Liver (tissue), 9 donors: ENCODE results near the gene DRD1. TPM values are rescaled to one million over a fixed set of nuclear protein-coding genes. Genes with fewer than 3 reads are reported as not detected.

Source experiments
- DNase-seq: peaks from one replicate; pipeline ENCODE4 v3.0.0-alpha.2; 2017; ENCODE audit warnings: low spot score
- H3K27ac ChIP-seq, 2 donors: one replicate each; pipeline ENCODE4 v1.7.0; 2013; ENCODE audit warnings: inconsistent platforms in 2 of 2, low read length in 2 of 2, control low read depth in 1 of 2, low read depth in 1 of 2, mild to moderate bottlenecking in 1 of 2
- H3K27me3 ChIP-seq, 4 donors: one replicate each; pipeline versions ENCODE4 v1.6.1 to v1.7.0; 2013; ENCODE audit warnings: low read length in 3 of 4, inconsistent platforms in 1 of 4, mild to moderate bottlenecking in 1 of 4, moderate library complexity in 1 of 4; ENCODE audit not compliant: control insufficient read depth in 4 of 4, insufficient read depth in 4 of 4
- H3K36me3 ChIP-seq, 4 donors: one replicate each; pipeline versions ENCODE4 v1.6.1 to v1.7.0; 2013; ENCODE audit warnings: low read length in 3 of 4, mild to moderate bottlenecking in 3 of 4, low read depth in 1 of 4, moderate library complexity in 1 of 4; ENCODE audit not compliant: control insufficient read depth in 4 of 4, insufficient read depth in 3 of 4
- H3K4me1 ChIP-seq, 4 donors: one replicate each; pipeline versions ENCODE4 v1.6.1 to v1.7.0; 2013; ENCODE audit warnings: low read length in 3 of 4, mild to moderate bottlenecking in 3 of 4, moderate library complexity in 1 of 4; ENCODE audit not compliant: control insufficient read depth in 4 of 4, insufficient read depth in 4 of 4
- H3K4me3 ChIP-seq, 3 donors: one replicate each; pipeline versions ENCODE4 v1.6.1 to v1.7.0; 2013; ENCODE audit warnings: low read length in 3 of 3, control low read depth in 1 of 3, low read depth in 1 of 3, mild to moderate bottlenecking in 1 of 3
- H3K9ac ChIP-seq, 2 donors: one replicate each; pipeline ENCODE4 v1.7.0; 2013; ENCODE audit warnings: low read length in 2 of 2, mild to moderate bottlenecking in 2 of 2, moderate library complexity in 2 of 2, control low read depth in 1 of 2, low read depth in 1 of 2
- H3K9me3 ChIP-seq, 4 donors: one replicate each; pipeline versions ENCODE4 v1.6.1 to v1.7.0; 2013; ENCODE audit warnings: low read length in 3 of 4; ENCODE audit not compliant: control insufficient read depth in 4 of 4
- EGR1 ChIP-seq, 2 donors: IDR thresholded peaks; 2 replicates each; pipeline ENCODE4 v1.6.1; 2016 to 2018; ENCODE audit warnings: antibody characterized with exemption in 2 of 2, low read depth in 2 of 2
- FOXA1 ChIP-seq: IDR thresholded peaks from 2 replicates; pipeline ENCODE4 v1.6.1; 2016; ENCODE audit warnings: antibody characterized with exemption
- FOXA2 ChIP-seq: IDR thresholded peaks from 2 replicates; pipeline ENCODE4 v1.6.1; 2016; ENCODE audit warnings: antibody characterized with exemption
- GABPA ChIP-seq, 2 donors: IDR thresholded peaks in 1 of 2; conservative IDR thresholded peaks in 1 of 2; 2 replicates each; pipeline ENCODE4 v1.6.1; 2016; ENCODE audit warnings: antibody characterized with exemption in 2 of 2, mild to moderate bottlenecking in 1 of 2, moderate library complexity in 1 of 2
- HNF4A ChIP-seq, 2 donors: conservative IDR thresholded peaks; 2 replicates each; pipeline ENCODE4 v1.6.1; 2016; ENCODE audit warnings: antibody characterized with exemption in 2 of 2, mild to moderate bottlenecking in 2 of 2
- HNF4G ChIP-seq: IDR thresholded peaks from 2 replicates; pipeline ENCODE4 v1.6.1; 2016; ENCODE audit warnings: antibody characterized with exemption
- JUND ChIP-seq, 2 donors: IDR thresholded peaks; 2 replicates each; pipeline ENCODE4 v1.6.1; 2016; ENCODE audit warnings: antibody characterized with exemption in 2 of 2
- NR2F2 ChIP-seq: IDR thresholded peaks from 2 replicates; pipeline ENCODE4 v1.6.1; 2016; ENCODE audit warnings: antibody characterized with exemption
- RAD21 ChIP-seq, 2 donors: IDR thresholded peaks; 2 replicates each; pipeline ENCODE4 v1.6.1; 2016; ENCODE audit warnings: antibody characterized with exemption in 2 of 2, mild to moderate bottlenecking in 2 of 2
- RXRA ChIP-seq, 2 donors: IDR thresholded peaks; 2 replicates each; pipeline ENCODE4 v1.6.1; 2017 to 2018; ENCODE audit warnings: antibody characterized with exemption in 2 of 2, mild to moderate bottlenecking in 1 of 2
- SP1 ChIP-seq: IDR thresholded peaks from 2 replicates; pipeline ENCODE4 v1.6.1; 2018; ENCODE audit warnings: antibody characterized with exemption, mild to moderate bottlenecking
- TAF1 ChIP-seq: conservative IDR thresholded peaks from 2 replicates; pipeline ENCODE4 v1.6.1; 2016; ENCODE audit warnings: antibody characterized with exemption, mild to moderate bottlenecking
- YY1 ChIP-seq: IDR thresholded peaks from 2 replicates; pipeline ENCODE4 v1.6.1; 2016; ENCODE audit warnings: antibody characterized with exemption, mild to moderate bottlenecking
- polyA plus RNA-seq, 2 donors: library from polyadenylated mRNA; stranded (reverse) in 1 of 2; unstranded in 1 of 2; fragments of 200-250 nt in 1 of 2; fragments of >200 nt in 1 of 2; fragmentation: Nextera tagmentation in 1 of 2; extraction: Ambion mirVana in 1 of 2; gene quantifications; one replicate each; pipeline versions ENCODE4 v1.2.1 to v1.2.3, GENCODE V29; 2013 to 2015
- total RNA-seq, 2 donors: library from RNA; depleted of rRNA; stranded (reverse); fragments of >200 nt; gene quantifications; one replicate each; pipeline ENCODE4 v1.2.3, GENCODE V29; 2014
- TF ChIP-seq, protein P1 (sequence below): IDR thresholded peaks from 2 replicates; pipeline ENCODE4 v1.6.1; 2016; ENCODE audit warnings: antibody characterized with exemption
- TF ChIP-seq, protein P2 (sequence below): IDR thresholded peaks from 2 replicates; pipeline ENCODE4 v1.6.1; 2016; ENCODE audit warnings: antibody characterized with exemption
- TF ChIP-seq, protein P3 (sequence below): IDR thresholded peaks from 2 replicates; pipeline ENCODE4 v1.6.1; 2016; ENCODE audit warnings: antibody characterized with exemption, mild to moderate bottlenecking
- TF ChIP-seq, protein P4 (sequence below): IDR thresholded peaks from 2 replicates; pipeline ENCODE4 v1.6.1; 2016; ENCODE audit warnings: antibody characterized with exemption
- TF ChIP-seq, protein P5 (sequence below): fragments of 150-350 bp; IDR thresholded peaks from 2 replicates; pipeline ENCODE4 v1.5.1; 2017; ENCODE audit warnings: improper control_type of control experiment, low read depth, low read length; ENCODE audit not compliant: missing input control
- donor health status: healthy.
- donor health status: healthy.
- donor health status: healthy.
- donor health status: healthy.
- donor health status: healthy.

The DRD1 gene
- total and polyA plus RNA-seq, 4 donors = 0.05 to 0.17 TPM; not detected in 2

DNA sequence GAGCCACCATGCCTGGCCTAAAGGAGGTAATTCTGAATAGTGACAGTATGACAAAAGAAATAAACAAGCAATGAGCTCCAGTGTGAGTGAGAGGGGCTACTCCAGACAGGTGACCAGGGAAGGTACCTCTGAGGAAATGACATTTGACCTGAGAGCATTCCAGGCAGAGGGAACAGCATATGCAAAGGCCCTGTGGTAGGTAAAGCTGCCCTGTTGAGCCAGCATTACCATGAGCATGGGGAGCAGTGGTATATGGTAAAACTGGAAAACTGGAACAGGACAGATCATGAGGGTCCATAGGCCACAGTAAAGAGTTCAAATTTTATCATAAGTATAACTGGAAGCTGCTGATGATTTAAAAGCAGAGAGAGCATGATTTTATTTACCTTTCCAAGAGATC, 28.4 kb upstream of the DRD1 start:
- no peak for TF ChIP-seq GABPA (IDR thresholded peaks at IDR 0.05 in 1 of 2, conservative IDR thresholded peaks at IDR 0.05 in 1 of 2)
- TF ChIP-seq NR2F2 = no peak
- TF ChIP-seq, protein P1, sequence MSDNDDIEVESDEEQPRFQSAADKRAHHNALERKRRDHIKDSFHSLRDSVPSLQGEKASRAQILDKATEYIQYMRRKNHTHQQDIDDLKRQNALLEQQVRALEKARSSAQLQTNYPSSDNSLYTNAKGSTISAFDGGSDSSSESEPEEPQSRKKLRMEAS = no peak
- no peak for TF ChIP-seq EGR1 (IDR thresholded peaks at IDR 0.05; ENCODE audit: low read depth in 2 of 2)
- no peak for TF ChIP-seq YY1
- TF ChIP-seq, protein P2, sequence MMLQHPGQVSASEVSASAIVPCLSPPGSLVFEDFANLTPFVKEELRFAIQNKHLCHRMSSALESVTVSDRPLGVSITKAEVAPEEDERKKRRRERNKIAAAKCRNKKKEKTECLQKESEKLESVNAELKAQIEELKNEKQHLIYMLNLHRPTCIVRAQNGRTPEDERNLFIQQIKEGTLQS = no peak
- TF ChIP-seq, protein P3, sequence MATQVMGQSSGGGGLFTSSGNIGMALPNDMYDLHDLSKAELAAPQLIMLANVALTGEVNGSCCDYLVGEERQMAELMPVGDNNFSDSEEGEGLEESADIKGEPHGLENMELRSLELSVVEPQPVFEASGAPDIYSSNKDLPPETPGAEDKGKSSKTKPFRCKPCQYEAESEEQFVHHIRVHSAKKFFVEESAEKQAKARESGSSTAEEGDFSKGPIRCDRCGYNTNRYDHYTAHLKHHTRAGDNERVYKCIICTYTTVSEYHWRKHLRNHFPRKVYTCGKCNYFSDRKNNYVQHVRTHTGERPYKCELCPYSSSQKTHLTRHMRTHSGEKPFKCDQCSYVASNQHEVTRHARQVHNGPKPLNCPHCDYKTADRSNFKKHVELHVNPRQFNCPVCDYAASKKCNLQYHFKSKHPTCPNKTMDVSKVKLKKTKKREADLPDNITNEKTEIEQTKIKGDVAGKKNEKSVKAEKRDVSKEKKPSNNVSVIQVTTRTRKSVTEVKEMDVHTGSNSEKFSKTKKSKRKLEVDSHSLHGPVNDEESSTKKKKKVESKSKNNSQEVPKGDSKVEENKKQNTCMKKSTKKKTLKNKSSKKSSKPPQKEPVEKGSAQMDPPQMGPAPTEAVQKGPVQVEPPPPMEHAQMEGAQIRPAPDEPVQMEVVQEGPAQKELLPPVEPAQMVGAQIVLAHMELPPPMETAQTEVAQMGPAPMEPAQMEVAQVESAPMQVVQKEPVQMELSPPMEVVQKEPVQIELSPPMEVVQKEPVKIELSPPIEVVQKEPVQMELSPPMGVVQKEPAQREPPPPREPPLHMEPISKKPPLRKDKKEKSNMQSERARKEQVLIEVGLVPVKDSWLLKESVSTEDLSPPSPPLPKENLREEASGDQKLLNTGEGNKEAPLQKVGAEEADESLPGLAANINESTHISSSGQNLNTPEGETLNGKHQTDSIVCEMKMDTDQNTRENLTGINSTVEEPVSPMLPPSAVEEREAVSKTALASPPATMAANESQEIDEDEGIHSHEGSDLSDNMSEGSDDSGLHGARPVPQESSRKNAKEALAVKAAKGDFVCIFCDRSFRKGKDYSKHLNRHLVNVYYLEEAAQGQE = no peak
- no peak for TF ChIP-seq SP1
- TF ChIP-seq, protein P4, sequence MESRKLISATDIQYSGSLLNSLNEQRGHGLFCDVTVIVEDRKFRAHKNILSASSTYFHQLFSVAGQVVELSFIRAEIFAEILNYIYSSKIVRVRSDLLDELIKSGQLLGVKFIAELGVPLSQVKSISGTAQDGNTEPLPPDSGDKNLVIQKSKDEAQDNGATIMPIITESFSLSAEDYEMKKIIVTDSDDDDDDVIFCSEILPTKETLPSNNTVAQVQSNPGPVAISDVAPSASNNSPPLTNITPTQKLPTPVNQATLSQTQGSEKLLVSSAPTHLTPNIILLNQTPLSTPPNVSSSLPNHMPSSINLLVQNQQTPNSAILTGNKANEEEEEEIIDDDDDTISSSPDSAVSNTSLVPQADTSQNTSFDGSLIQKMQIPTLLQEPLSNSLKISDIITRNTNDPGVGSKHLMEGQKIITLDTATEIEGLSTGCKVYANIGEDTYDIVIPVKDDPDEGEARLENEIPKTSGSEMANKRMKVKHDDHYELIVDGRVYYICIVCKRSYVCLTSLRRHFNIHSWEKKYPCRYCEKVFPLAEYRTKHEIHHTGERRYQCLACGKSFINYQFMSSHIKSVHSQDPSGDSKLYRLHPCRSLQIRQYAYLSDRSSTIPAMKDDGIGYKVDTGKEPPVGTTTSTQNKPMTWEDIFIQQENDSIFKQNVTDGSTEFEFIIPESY = no peak
- no peak for TF ChIP-seq FOXA2
- TF ChIP-seq HNF4A (conservative IDR thresholded peaks at IDR 0.05) = no peak
- TF ChIP-seq JUND (IDR thresholded peaks at IDR 0.05) = no peak
- TF ChIP-seq, protein P5, sequence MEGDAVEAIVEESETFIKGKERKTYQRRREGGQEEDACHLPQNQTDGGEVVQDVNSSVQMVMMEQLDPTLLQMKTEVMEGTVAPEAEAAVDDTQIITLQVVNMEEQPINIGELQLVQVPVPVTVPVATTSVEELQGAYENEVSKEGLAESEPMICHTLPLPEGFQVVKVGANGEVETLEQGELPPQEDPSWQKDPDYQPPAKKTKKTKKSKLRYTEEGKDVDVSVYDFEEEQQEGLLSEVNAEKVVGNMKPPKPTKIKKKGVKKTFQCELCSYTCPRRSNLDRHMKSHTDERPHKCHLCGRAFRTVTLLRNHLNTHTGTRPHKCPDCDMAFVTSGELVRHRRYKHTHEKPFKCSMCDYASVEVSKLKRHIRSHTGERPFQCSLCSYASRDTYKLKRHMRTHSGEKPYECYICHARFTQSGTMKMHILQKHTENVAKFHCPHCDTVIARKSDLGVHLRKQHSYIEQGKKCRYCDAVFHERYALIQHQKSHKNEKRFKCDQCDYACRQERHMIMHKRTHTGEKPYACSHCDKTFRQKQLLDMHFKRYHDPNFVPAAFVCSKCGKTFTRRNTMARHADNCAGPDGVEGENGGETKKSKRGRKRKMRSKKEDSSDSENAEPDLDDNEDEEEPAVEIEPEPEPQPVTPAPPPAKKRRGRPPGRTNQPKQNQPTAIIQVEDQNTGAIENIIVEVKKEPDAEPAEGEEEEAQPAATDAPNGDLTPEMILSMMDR = no peak
- TF ChIP-seq RAD21 (IDR thresholded peaks at IDR 0.05) = no peak
- TF ChIP-seq HNF4G = no peak
- no peak for TF ChIP-seq TAF1
- TF ChIP-seq FOXA1 = no peak
- TF ChIP-seq RXRA (IDR thresholded peaks at IDR 0.05) = no peak
- Histone ChIP-seq H3K4me1 (peaks cover 14 to 38% (median 31%) of the 10 kb centered on the region in 4 donors), H3K9ac (no peak overlapping the region), H3K9me3 (no peaks in the 10 kb centered on the region), H3K4me3 (no peak overlapping the region), H3K27me3 (no peaks in the 10 kb centered on the region), H3K27ac (no peak overlapping the region), H3K36me3 (no peaks in the 10 kb centered on the region)
- no peak for DNase-seq
